AG09319 (cell line): ENCODE results near the gene EEPD1.

Experiments used
- DNase-seq: peaks from one replicate; pipeline ENCODE4 v3.0.0-alpha.2; 2010; ENCODE audit warnings: low read depth; ENCODE audit errors: extremely low read depth
- CTCF ChIP-seq: IDR thresholded peaks from 2 replicates; pipeline ENCODE4 v1.5.1; 2011; ENCODE audit warnings: low read depth, mild to moderate bottlenecking, inconsistent platforms, low read length, moderate library complexity

Gene EEPD1

GRCh38 chr7:36283711-36284130 lies 130.7 kb downstream of the EEPD1 start:
- DNase-seq: no peak
- no peak for TF ChIP-seq CTCF

- no peak for TF ChIP-seq CTCF
- DNase-seq: no peak
Observed at GRCh38 chr7:36284456-36285090, 131.5 kb downstream of the EEPD1 start.

GRCh38 chr7:36285276-36285675 lies 132.2 kb downstream of the EEPD1 start:
- no peak for TF ChIP-seq CTCF

GRCh38 chr7:36286226-36286625 lies 133.2 kb downstream of the EEPD1 start:
- DNase-seq: no peak
- no peak for TF ChIP-seq CTCF

More at GRCh38 chr7:36285276-36285675, 132.2 kb downstream of the EEPD1 start:
- DNase-seq: no peak

DNA sequence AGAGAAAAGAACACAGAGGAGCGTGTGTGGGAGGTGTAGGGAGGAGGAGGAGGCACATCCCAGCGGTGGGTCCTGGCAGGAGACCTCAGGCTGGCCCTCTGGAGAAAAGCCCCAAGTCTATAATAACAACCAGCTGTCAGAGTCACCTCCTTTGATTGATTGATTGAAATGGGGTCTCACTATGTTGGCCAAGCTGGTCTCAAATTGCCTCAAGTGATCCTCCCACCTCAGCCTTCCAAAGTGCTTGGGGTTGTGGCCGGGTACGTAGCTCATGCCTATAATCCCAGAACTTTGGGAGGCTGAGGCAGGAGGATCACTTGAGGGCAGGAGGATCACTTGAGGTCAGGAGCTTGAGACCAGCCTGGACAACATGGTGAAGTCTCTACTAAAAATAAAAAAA lies 133.6 kb downstream of the EEPD1 start:
- no peak for DNase-seq
- no peak for TF ChIP-seq CTCF

DNA sequence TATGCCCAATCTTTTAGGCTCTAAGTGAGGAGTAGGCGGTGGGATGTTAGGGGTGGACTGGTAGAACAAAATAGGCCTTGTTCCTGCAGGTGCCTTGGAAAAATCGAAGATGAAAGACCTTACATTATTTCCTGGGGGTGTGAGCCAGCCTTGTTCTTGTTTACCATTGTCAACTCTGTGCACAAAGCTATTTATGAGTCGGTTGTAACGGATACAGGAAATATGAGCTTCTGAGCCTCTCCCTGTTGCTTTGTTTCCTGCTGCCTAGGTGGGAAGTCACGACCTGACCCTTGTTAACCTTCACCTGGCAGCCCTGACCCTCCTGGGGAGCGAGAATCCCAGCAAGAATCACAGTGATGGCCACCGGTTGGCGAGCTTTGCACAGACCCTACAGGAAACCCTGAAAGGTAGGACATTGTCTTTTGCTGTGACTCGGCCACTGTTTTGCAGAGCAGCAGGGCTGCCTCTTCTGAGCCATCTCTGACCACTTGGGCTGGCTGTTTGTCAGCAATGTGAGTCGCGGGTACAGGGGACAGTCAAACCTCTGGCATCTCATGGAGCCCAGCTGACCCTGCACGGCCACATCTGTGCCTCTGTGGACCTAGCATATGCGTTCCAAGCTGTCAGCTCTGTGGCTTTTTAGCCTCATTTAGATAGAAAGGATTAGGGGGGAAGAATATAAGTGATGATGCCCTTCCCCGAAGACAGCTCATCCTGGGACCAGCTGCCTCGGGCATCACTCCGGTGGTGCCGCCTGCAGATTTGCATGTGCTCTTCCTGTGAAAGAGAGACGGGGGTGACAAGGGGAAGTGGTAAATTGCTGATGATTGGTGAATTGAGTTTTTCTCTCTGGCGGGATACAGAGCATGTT lies 134.6 kb downstream of the EEPD1 start:
- TF ChIP-seq CTCF: no peak
- no peak for DNase-seq

GRCh38 chr7:36288501-36288900 lies 135.4 kb downstream of the EEPD1 start:
- no peak for TF ChIP-seq CTCF
- DNase-seq: no peak
